Measurements from ENCODE around the gene IGFBP2. TPM values are rescaled to one million over a fixed set of nuclear protein-coding genes. Genes with fewer than 3 reads are reported as not detected.

Gene IGFBP2
- total and polyA plus RNA-seq, 2 donors (not counting 1 experiment from before 2014, with no cell fraction given): not detected

DNA sequence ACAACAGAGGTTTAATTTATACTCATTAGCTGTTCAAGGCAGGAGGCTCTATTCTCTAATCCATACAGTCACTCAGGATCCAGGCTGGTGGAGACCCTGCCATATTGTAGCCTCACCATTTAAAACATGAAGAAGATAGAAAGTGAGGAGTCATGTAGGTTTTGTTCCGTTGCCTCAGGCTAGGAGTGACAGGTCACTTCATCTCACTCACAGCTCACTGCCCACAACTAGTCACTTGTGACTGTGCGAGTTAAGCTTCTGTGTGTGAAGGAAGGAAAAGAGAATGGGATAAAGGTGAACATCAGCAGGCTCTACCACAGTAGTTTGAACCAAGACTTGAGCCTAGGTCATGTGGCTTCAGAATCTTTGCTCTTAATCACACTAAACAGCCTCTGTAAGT lies 9.0 kb upstream of the IGFBP2 start:
- H3K9me3 Mint-ChIP-seq (ENCODE audit: insufficient read depth): peaks cover 2% of the 10 kb centered on the region
- no peak for TF ChIP-seq EZH2 (IDR thresholded peaks at IDR 0.05; ENCODE audit: borderline replicate concordance, insufficient read depth, low read depth, low read length, poor library complexity, severe bottlenecking)
- TF ChIP-seq, protein P1, sequence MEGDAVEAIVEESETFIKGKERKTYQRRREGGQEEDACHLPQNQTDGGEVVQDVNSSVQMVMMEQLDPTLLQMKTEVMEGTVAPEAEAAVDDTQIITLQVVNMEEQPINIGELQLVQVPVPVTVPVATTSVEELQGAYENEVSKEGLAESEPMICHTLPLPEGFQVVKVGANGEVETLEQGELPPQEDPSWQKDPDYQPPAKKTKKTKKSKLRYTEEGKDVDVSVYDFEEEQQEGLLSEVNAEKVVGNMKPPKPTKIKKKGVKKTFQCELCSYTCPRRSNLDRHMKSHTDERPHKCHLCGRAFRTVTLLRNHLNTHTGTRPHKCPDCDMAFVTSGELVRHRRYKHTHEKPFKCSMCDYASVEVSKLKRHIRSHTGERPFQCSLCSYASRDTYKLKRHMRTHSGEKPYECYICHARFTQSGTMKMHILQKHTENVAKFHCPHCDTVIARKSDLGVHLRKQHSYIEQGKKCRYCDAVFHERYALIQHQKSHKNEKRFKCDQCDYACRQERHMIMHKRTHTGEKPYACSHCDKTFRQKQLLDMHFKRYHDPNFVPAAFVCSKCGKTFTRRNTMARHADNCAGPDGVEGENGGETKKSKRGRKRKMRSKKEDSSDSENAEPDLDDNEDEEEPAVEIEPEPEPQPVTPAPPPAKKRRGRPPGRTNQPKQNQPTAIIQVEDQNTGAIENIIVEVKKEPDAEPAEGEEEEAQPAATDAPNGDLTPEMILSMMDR (IDR thresholded peaks at IDR 0.05): no peak
- Histone ChIP-seq H3K4me2 (replicated peaks; ENCODE audit: low read depth, low read length, poor library complexity, severe bottlenecking) (no peak overlapping the region), H3K4me1 (ENCODE audit: control insufficient read depth in 2 of 2, insufficient read depth in 2 of 2, low read length in 2 of 2) (no peaks in the 10 kb centered on the region), H4K20me1 (ENCODE audit: control insufficient read depth, insufficient read depth, low read length, poor library complexity, severe bottlenecking) (no peaks in the 10 kb centered on the region), H2AFZ (ENCODE audit: insufficient read depth, low read depth, low read length, poor library complexity, severe bottlenecking) (no peak overlapping the region), H3K9me3 (ENCODE audit: control extremely low read depth in 1 of 3, control insufficient read depth in 2 of 3, insufficient read depth in 1 of 3, low read length in 2 of 3) (peaks cover 0 to 8% (median 0%) of the 10 kb centered on the region in 3 donors), H3K79me2 (ENCODE audit: control insufficient read depth, insufficient read depth, low read length) (no peaks in the 10 kb centered on the region), H3K27me3 (replicated peaks in 1 of 4; ENCODE audit: control extremely low read depth in 1 of 4, control insufficient read depth in 3 of 4, insufficient read depth in 4 of 4, low read length in 3 of 4) (no peaks in the 10 kb centered on the region), H3K27ac (ENCODE audit: low read length in 2 of 2) (no peak overlapping the region), H3K36me3 (replicated peaks in 1 of 2; ENCODE audit: control extremely low read depth in 1 of 2, control insufficient read depth in 1 of 2, extremely low read depth in 1 of 2, insufficient read depth in 2 of 2, low read length in 1 of 2) (no peaks in the 10 kb centered on the region), H3K4me3 (ENCODE audit: control extremely low read depth in 1 of 5, extremely low read depth in 1 of 5, insufficient read depth in 1 of 5, low read depth in 2 of 5, low read length in 4 of 5) (no peak overlapping the region), H3K9ac (ENCODE audit: low read length) (no peak overlapping the region)
- ATAC-seq (ENCODE audit: low read depth) (no peak), DNase-seq (no peak)
- intact Hi-C loops (cut with micrococcal nuclease): no loop called here
- H3K27ac Mint-ChIP-seq: no peak overlapping the region
- H3K27me3 Mint-ChIP-seq: peaks cover 8% of the 10 kb centered on the region
- CTCF ChIA-PET: no interaction called here
- H3K4me1 Mint-ChIP-seq: no peaks in the 10 kb centered on the region
- no peak overlapping the region for H3K4me3 Mint-ChIP-seq
- WGBS (ENCODE audit: insufficient coverage): no CpG with 5 or more reads among the region's 2 CpGs
- POLR2A ChIA-PET: no interaction called here

DNA sequence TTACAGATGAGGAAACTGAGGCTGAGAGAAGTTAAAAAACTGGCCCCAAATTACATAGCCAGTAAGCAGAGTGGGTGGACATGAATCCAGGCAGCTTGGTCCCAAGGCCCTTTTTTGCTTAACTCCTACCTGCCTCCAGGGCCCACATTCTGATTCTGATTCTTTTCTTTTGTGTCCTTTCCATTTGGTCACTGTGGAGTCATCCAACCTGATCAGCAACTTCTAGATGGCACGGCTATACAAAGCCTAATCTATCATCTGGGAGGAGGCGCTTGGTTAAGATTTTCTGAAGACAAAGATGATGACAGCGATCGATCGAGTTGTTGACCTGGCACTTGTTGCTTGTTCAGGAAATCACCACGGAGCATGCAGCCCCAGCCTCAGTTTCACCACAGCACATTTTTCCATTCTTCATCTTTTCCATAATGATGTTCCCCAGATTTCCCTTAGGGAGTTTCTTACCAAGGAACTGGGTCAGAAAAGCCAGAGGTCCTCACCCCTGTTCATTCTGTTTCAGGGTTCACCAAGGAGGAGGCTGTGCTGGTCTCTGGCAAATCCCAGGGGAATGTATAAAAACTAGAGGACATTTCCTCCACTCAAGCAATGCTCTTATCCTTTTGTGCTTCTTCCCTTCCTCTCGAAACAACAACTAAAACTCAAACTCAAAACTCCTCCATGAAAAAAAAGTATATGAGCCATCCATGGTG lies 6.9 kb upstream of the IGFBP2 start:
- Mint-ChIP-seq H3K4me3 (no peak overlapping the region), H3K4me1 (no peaks in the 10 kb centered on the region), H3K27me3 (peaks cover 16% of the 10 kb centered on the region), H3K27ac (no peak overlapping the region), H3K9me3 (ENCODE audit: insufficient read depth) (peaks cover 2% of the 10 kb centered on the region)
- CTCF ChIA-PET: no interaction called here
- H3K4me3 ChIP-seq (ENCODE audit: control extremely low read depth in 1 of 5, extremely low read depth in 1 of 5, insufficient read depth in 1 of 5, low read depth in 2 of 5, low read length in 4 of 5): no peak overlapping the region
- no peak for ATAC-seq (ENCODE audit: low read depth)
- H3K27me3 ChIP-seq (replicated peaks in 1 of 4; ENCODE audit: control extremely low read depth in 1 of 4, control insufficient read depth in 3 of 4, insufficient read depth in 4 of 4, low read length in 3 of 4): peaks cover 0 to 6% (median 0%) of the 10 kb centered on the region in 4 experiments
- H3K27ac ChIP-seq (ENCODE audit: low read length in 2 of 2): no peak overlapping the region
- H2AFZ ChIP-seq (ENCODE audit: insufficient read depth, low read depth, low read length, poor library complexity, severe bottlenecking): no peak overlapping the region
- H3K79me2 ChIP-seq (ENCODE audit: control insufficient read depth, insufficient read depth, low read length): no peaks in the 10 kb centered on the region
- H3K9me3 ChIP-seq (ENCODE audit: control extremely low read depth in 1 of 3, control insufficient read depth in 2 of 3, insufficient read depth in 1 of 3, low read length in 2 of 3): peaks cover 0 to 8% (median 0%) of the 10 kb centered on the region in 3 donors
- WGBS (ENCODE audit: insufficient coverage): 89% methylated on average over 6 of the region's 7 CpGs
- no peak overlapping the region for H3K9ac ChIP-seq (ENCODE audit: low read length)
- intact Hi-C loops (cut with micrococcal nuclease): no loop called here
- H4K20me1 ChIP-seq (ENCODE audit: control insufficient read depth, insufficient read depth, low read length, poor library complexity, severe bottlenecking): no peaks in the 10 kb centered on the region
- TF ChIP-seq EZH2 (IDR thresholded peaks at IDR 0.05; ENCODE audit: borderline replicate concordance, insufficient read depth, low read depth, low read length, poor library complexity, severe bottlenecking): no peak
- TF ChIP-seq, protein P1 (IDR thresholded peaks at IDR 0.05): no peak
- no peaks in the 10 kb centered on the region for H3K4me1 ChIP-seq (ENCODE audit: control insufficient read depth in 2 of 2, insufficient read depth in 2 of 2, low read length in 2 of 2)
- no peaks in the 10 kb centered on the region for H3K36me3 ChIP-seq (replicated peaks in 1 of 2; ENCODE audit: control extremely low read depth in 1 of 2, control insufficient read depth in 1 of 2, extremely low read depth in 1 of 2, insufficient read depth in 2 of 2, low read length in 1 of 2)
- POLR2A ChIA-PET: no interaction called here
- H3K4me2 ChIP-seq (replicated peaks; ENCODE audit: low read depth, low read length, poor library complexity, severe bottlenecking): no peak overlapping the region
- DNase-seq: no peak
